LoVo (cell line): ENCODE data around the gene GCN1.

ENCODE experiments used
- DNase-seq: peaks from one replicate; pipeline ENCODE4 v3.0.0-alpha.2; 2016; ENCODE audit warnings: low spot score

The GCN1 gene

DNA sequence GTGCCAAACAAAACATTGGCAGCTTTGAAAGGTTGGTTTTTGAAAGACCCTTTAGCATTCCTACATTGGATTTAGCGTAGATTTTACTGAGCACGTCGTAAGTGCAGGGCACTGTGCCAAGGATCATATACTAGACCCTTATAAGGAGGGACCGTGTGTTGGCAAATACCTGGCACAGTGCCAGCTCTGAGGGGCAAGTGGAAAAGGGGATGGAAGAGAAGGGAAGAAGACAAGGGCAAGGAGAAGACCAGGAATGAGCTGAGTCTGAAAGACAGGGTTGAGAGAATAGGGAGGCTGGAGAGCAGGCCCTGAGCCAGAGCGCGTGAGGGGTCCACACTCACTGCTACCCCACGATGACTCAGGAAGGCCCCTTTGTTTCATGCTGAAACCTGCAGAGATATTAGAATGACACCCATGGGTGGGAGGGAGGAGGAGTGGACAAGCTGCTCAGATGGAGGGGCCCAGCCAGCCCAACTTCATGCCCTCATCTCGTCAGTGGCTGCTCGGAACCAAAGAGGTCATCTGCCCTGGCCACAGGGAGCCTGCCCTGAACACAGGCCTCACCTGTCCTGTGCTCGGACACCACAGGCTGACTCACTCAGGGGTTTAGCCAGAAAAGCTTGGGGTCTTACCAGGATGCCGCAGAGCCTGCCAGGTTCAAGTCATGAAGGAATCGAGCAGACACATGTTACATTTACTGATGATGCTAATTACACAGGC lies 103.0 kb downstream of the GCN1 start:
- no peak for DNase-seq

DNA sequence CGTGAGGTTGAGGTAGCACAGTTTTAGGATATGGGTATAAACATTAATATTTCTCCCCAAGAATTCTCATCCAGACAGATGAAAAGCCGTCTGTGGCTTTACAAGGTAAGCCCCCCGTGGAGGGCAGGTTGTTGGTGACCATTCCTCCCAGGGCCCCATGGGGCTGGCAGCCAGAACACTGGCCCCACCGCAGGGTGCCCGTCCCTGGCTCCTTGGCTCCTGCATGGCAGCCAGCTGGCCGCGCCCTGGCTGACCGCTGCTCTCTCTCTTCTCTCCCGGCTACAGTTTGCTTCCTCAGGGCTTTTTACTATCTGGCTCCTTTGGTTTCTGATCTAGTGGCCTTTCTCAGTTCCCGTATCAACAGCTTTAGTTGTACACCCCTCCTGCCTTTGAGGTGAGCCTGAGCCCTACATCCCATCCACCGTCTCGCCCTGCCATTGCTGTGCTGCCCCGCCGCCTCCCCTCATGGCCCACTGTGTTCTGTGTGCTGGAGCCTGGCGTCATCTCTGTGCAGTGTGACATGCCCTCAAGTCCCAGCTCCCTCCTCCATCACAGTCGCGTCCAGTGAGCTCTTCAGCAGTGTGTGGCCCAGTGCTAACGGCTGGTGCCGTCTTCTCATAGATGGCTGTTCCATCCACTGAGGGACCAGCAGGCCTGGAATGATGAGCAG lies 103.8 kb downstream of the GCN1 start:
- no peak for DNase-seq

DNA sequence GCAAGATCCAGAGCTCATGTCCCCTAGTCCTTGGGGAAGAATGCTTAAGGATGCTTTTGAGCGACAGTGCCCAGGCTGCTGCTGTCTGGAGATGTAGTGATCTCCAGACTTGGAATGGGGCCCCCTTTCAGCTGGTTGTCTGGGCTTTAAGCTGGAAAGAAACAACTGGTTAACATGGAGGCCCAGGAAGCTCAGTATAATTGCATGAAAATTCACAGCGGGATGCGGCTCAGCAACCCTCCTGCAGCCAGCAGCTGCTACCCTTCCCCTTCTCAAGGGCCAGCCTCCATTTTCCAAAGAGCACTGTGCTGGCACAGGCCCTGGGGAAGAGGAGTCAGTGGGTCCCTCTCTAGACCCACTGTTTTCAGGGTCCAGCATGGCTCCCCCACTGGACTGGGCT lies 104.3 kb downstream of the GCN1 start:
- no peak for DNase-seq

DNA sequence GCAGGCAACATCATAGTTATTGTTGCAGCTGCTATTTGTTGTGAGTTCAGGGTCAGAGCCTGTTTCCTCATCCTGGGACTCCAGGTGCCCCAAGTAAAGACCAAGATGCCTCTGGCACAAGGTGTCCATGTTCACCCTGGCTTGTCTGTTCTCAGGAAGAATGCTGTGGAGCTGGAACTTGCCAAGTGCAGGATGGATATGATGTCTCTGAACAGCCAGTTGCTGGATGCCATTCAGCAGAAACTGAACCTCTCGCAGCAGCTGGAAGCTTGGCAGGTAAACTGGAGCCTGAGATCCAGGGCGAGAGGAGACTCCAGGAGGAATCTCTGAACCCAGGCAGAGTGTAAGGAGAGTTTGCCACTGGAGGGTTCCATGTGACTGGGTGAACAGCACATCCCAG lies 104.7 kb downstream of the GCN1 start:
- no peak for DNase-seq

DNA sequence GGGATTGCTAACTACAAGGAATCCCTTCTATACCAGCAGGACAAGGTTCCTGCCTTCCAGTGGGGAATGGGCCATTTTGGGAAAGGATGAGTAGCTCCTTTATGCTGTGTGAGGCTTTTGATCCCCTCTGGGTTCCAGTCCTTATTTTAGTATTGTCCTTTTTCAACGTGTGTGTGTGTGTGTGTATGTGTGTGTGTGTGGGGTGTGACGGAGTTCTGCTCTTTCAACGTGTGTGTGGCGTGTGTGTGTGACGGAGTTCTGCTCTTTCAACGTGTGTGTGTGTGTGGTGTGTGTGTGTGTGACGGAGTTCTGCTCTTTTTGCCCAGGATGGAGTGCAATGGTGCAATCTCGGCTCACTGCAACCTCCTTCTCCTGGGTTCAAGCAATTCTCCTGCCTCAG lies 105.4 kb downstream of the GCN1 start:
- no peak for DNase-seq

DNA sequence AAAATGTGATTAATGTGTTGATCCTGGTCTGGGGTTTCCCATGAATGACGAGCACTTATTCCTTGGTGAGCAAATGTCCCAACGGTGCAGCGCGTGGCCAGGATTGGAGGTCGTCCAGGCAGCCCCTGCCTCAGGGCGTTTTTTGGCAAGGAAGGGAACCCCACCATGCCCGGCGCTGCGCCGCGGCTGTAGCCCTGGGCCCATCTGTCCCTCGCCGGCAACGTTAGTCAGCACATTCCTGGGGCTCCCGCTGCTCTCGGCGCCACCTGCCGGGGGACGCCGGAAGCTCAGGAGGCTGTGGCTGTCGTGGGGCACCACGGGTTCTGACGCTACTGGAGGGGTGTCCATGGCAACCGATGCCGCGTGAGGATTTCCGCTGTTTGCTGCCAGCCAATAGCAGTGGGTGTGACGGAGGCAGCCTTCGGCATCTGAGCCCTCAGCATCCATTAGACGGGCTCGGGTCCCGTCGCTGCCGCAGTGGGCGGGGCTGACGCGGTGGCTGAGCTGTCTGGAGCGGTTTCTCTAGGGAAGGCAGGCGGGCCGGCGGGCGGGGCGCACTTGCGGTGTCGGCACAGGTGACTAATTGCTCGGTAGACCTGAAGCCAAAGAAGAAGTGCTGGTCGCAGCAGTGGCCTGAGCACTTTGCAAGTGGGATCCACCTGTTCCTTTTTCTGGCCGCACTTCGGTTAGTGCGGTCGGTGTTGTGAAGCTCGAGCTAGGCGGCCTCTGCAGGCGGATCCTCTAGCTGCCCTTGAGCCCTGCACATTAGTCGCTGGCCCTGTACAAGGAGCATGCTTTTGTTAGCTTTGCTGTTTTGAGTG lies 107.5 kb downstream of the GCN1 start:
- DNase-seq, result peak; percentile 99

DNA sequence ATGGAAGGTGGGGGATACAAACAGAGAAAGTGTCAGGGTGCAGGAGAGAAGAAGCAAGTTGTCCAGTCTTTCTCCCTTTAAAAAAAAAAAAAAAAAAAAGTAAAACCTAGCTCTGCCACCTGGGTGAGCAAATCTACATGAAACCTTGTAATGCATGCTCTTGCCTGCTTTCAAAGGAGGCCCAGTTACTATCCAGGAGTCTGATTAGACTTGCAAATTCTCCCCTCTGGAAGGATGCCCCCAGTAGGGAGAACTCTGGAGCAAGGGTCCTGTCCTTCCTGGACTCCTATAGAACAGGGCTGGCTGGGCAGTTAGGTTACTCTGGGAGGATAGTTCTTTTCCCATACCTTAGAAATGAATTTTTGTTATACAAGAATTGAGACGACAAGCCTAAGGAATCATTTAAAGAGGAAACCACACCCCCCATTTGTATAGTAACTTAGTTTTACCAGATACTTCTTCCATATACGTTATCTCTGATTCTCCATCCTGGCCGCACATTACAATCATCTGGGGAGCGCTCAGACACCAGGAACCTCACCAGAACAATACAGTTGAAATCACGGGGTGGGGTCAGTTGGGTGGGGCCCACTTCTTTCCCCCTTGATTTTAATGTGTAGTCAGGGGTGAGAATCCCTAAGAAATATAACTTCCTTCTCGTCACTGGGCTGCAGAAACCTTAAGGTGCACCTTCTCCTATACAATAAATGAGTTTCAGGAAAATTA lies 108.4 kb downstream of the GCN1 start:
- no peak for DNase-seq

DNA sequence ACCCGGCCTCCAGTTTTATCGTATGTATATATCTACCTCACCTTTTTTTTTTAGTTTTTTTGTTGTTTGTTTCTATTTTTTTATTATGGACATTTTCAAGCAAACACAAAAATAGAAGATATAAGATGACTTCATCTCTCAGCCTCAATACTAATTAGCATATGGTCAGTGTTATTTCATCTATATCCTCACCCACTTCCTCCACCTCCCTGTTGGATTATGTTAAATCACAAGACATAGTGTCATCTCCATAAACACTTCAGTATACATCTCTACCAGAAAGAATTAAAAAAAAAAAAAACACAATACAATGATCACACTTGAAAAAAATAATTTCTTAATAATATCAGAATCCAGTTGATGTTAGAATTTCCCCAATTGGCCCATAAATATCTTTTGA lies 112.9 kb downstream of the GCN1 start:
- no peak for DNase-seq

DNA sequence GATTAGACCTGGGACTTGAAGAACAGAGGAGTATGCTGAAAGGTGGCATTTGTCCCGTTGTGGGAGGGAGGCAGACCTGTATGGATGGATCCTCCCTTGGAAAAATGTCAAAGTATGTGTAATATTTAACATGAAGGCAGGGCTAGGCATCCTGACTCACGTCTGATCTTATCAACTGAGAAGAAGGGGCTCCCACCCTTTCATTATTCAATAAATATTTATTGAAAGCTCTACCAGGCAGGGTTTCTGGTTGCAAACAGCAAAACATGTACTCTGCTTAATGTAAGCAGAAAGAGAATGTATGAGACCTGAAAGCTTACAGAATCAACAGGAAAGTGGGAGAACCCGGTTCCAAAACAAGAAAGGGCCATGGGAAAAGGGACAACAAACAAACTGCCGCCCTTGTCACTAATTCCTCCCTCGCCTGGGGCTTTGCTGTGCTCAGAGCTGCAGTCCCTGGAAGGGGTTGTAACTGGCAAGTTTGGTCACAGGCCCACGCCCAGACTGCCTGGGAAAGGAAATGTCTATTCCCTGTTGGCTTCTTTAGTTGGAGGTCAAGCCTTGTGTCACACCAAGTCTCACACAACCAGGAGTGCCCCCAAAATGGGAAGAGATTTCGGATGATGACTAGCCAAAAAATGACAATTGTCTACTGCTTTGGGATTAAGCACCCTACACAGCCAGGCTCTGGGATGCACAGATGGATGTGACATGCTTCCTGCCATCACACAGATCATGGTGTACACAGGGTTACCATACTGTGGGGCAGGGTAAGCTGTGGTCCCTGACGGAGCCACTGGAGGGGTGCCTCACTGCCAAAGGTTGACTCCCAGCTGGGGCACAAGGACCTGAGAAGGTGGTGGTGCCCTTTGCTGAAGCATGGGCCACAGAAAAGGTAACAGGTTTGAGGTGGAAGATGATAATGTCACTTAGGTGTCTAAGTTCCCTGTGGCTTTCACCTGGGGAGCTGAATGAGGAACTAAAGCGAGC lies 114.8 kb downstream of the GCN1 start:
- DNase-seq, result peak; percentile 93

DNA sequence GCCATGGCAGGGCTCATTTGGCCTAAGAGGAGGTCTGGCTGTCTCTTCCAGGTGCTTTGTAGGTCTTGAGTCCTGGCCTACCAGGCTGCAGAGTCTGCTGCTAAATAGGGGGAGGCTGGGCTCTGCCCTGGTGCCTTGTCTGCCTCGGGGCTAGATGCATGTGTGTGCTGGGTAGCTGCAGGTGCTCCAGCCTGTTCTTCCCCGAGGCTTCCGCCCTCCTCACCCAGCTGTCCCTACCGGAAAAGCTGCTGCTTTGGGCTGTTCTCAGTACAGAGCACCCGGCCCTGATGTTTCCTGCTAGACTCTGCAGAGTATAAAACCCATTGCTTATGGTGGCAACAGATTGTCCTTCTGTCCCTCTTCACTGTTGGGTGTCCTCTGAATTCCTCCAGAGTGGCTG lies 115.6 kb downstream of the GCN1 start:
- no peak for DNase-seq

DNA sequence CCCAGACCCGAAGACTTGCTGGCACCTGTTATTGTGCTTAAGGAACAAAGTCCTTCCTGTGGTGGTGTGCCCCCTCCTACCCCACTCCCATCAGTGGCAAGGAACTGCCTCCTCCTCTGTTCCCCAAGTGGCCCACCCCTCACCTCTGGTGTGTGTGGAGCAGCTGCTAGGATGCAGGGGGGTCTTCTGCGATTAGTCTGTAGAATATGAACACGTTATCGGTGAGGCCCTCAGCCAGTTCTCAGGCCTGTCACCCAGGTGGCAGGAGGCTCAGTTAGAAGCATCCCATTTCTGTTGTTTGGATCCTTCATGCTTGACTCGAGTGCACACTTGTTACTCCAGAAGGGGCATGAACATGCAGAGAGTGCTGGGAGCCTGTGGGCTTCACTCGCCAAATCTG lies 117.3 kb downstream of the GCN1 start:
- no peak for DNase-seq
